Thoracic aorta endothelial cell (primary cell): Measurements from ENCODE around the gene DOK1. TPM values are rescaled to one million over a fixed set of nuclear protein-coding genes. Genes with fewer than 3 reads are reported as not detected.

Experiments used
- total RNA-seq: library from RNA; depleted of rRNA; stranded (reverse); fragments of >200 nt; gene quantifications from 2 replicates; pipeline ENCODE4 v1.2.3, GENCODE V29; 2012

DOK1 gene
- total RNA-seq = 6.9 and 10.7 TPM in 2 replicates

GRCh38 chr2:74553892-74554819 lies at the start of gene DOK1, which contains the start of gene LOXL3:
Gene DOK1, plus strand, starts transcription at chr2:74554720. Its CDS starts 35 bp downstream, at chr2:74554755.
Gene LOXL3, minus strand, starts transcription at chr2:74553942. Its CDS starts 1,308 bp downstream, at chr2:74552634.

GRCh38 chr2:74507145-74507925 lies 47.2 kb upstream of the DOK1 start, which contains the start of gene PCGF1:
Gene PCGF1, minus strand, starts transcription at chr2:74507695. Its CDS starts 27 bp downstream, at chr2:74507668.

GRCh38 chr2:74514368-74515270 lies 39.9 kb upstream of the DOK1 start, which contains the start of gene TLX2:
Gene TLX2, plus strand, starts transcription at chr2:74514450. Its CDS starts 357 bp downstream, at chr2:74514807.

DNA sequence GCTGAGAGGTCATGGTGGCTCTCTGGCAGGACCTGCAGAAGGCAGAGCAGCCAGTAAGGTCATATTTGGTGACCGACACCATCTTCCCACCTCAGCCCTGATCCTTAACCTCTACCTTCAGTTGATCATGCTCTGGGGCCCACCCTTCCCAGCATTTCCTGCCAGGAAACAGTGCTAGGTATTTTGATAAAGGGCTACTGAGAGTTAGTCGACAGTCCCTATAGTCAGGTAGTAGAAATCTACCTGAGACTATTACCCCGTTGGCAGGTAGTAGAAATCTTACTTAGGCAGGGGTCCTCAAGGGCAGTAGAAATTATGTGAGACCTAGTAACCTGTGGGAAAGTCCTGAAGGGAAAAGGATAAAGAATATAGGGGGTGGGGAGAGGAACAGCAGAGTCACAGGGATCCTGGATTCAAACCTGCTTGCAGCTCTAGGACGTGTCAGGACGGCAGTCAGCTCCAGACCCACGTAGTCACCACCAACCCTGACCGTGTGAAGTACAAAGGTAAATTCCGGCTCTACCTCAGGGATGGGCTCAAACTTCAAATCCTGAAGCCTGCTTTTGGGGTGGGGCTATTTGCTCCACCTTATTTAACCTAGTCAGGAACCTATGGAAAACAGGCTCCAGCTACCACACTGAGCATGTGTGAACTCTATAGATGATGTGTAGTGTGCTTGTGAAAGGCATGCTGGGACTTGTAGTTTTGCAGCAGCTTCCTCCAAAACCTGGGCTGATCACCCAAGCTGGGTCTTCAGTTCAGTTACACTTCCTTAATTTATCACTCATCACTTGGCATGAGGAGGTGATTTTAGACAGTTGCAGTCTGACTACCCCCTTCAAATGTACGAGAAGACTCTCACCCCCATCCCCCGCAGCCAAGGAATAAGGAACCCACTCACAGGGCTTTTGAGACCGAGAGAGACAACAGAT lies 28.5 kb upstream of the DOK1 start, which contains the start of gene DQX1:
Gene DQX1 (minus strand): TSS at position 515 of the 932 bp plus-strand sequence. CDS start 502 bp downstream, at position 13.

DNA sequence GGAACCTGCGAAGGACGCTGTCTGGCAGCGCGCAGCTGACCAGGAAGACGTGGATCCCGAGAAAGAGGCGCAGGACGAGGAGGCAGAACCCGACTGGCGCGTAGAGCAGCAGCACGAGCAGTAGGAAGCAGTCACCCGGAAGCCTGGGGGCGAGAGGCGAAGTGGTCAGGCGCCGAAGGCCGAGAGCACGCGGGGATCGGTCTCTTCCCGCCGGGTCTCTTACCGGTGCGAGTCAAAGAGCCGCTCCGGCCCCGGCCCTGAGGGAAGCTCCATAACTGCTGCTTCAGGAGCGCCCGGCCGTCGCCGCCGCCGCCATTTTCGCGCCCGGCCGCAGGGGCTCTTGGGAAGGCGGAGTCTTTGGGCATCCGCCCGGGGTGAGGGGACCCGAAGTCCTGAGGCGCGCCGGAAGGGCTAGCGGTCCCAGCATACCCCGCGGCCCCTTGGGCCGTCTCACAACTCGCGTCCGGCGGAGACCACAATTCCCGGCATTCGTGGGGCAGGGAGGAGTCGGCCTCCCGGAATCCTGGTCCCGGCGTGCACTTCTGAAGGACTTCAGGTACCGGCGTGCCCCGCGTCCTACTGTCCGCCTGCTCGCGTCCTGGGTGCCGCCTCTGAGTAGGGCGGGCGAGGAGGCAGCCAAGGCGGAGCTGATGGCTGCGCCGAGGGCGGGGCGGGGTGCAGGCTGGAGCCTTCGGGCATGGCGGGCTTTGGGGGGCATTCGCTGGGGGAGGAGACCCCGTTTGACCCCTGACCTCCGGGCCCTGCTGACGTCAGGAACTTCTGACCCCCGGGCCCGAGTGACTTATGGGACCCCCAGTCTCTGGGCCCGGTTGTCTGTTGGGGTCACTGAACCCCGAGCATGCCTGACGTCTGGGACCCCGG lies 24.9 kb upstream of the DOK1 start, which contains the start of the genes AUP1 and HTRA2:
Gene AUP1 (minus strand): TSS at position 350 of the 882 bp plus-strand sequence. CDS start 77 bp downstream, at position 273.
Gene HTRA2 (plus strand): TSS at position 577 of the 882 bp plus-strand sequence. CDS start 74 bp downstream, at position 651.

Other genes with a start within 250 kb of the DOK1 start
- gene SLC4A5, start 211.3 kb upstream of the DOK1 start, total RNA-seq = 0.79 and 0.80 TPM in 2 replicates
- 125 and 133 TPM in 2 replicates for gene DCTN1, start 174.4 kb upstream of the DOK1 start, total RNA-seq
- gene C2orf81, start 133.1 kb upstream of the DOK1 start, total RNA-seq = 0.40 and 0.50 TPM in 2 replicates
- gene WDR54, start 133.0 kb upstream of the DOK1 start, total RNA-seq = 32.2 and 37.7 TPM in 2 replicates
- gene RTKN, start 112.8 kb upstream of the DOK1 start, total RNA-seq = 5.9 and 9.3 TPM in 2 replicates
- 6.6 and 12.3 TPM in 2 replicates for gene INO80B, start 99.6 kb upstream of the DOK1 start, total RNA-seq
- 19.2 and 19.5 TPM in 2 replicates for gene WBP1, start 96.3 kb upstream of the DOK1 start, total RNA-seq
- 56.5 and 57.4 TPM in 2 replicates for gene MOGS, start 89.3 kb upstream of the DOK1 start, total RNA-seq
- 17.3 and 18.4 TPM in 2 replicates for gene MRPL53, start 82.0 kb upstream of the DOK1 start, total RNA-seq
- 20.1 and 22.0 TPM in 2 replicates for gene CCDC142, start 71.7 kb upstream of the DOK1 start, total RNA-seq
- 14.0 and 17.8 TPM in 2 replicates for gene TTC31, start 71.6 kb upstream of the DOK1 start, total RNA-seq
- 3.2 and 3.5 TPM in 2 replicates for gene LBX2, start 55.1 kb upstream of the DOK1 start, total RNA-seq
- 10.8 and 12.8 TPM in 2 replicates for gene PCGF1, start 47.0 kb upstream of the DOK1 start, total RNA-seq
- not detected in 2 replicates for gene TLX2, start 40.3 kb upstream of the DOK1 start, total RNA-seq
- 0.13 TPM in 1 of 2 replicates, not detected in the other for gene DQX1, start 28.5 kb upstream of the DOK1 start, total RNA-seq
- gene AUP1, start 25.0 kb upstream of the DOK1 start, total RNA-seq = 78.2 and 88.7 TPM in 2 replicates
- 35.8 and 36.2 TPM in 2 replicates for gene HTRA2, start 24.8 kb upstream of the DOK1 start, total RNA-seq
- 0.72 and 0.93 TPM in 2 replicates for gene LOXL3, start 778 bp upstream of the DOK1 start, total RNA-seq
- gene M1AP, start 93.6 kb downstream of the DOK1 start, total RNA-seq = not detected in 2 replicates
- gene SEMA4F, start 99.5 kb downstream of the DOK1 start, total RNA-seq = 4.9 and 5.5 TPM in 2 replicates